Stimulated activated memory B cell treated with anti-CD40 and anti-IgM and Interleukin-4, amounts not matched to agents 10 μg/mL and 1 μg/mL and 100 μg/mL, for 72 hours (primary cell): ENCODE results near the gene NDUFAF4.

Experiments
- ATAC-seq: fragments of 150-1000 bp; cut with Tn5 transposase; 2 replicates; pipeline ENCODE4 v1.10.0; 2021
- H3K27ac Mint-ChIP-seq: one replicate; pipeline ENCODE4 v1.8.0; 2022; ENCODE audit warnings: mild to moderate bottlenecking, mixed read lengths
- H3K27me3 Mint-ChIP-seq: one replicate; pipeline ENCODE4 v1.8.0; 2022; ENCODE audit warnings: mixed read lengths
- H3K36me3 Mint-ChIP-seq: one replicate; pipeline ENCODE4 v1.8.0; 2022; ENCODE audit warnings: mixed read lengths
- H3K4me1 Mint-ChIP-seq: one replicate; pipeline ENCODE4 v1.8.0; 2022; ENCODE audit warnings: mixed read lengths
- H3K4me3 Mint-ChIP-seq: one replicate; pipeline ENCODE4 v1.8.0; 2022; ENCODE audit warnings: mild to moderate bottlenecking, moderate library complexity, mixed read lengths
- H3K9me3 Mint-ChIP-seq: one replicate; pipeline ENCODE4 v1.8.0; 2022; ENCODE audit warnings: mixed read lengths

NDUFAF4 gene

GRCh38 chr6:96897396-96898240 is at the start of gene NDUFAF4:
NDUFAF4 (minus strand) TSS chr6:96897891; CDS start chr6:96897801, 90 bp downstream.
- peaks cover 6% of the 10 kb centered on the region for H3K36me3 Mint-ChIP-seq
- ATAC-seq = peak; percentile 97
- peaks cover 28% of the 10 kb centered on the region for H3K4me1 Mint-ChIP-seq
- peak within 1 kb of the TSS; percentile 91 for H3K27ac Mint-ChIP-seq
- no peaks in the 10 kb centered on the region for H3K9me3 Mint-ChIP-seq
- H3K27me3 Mint-ChIP-seq = peaks cover 2% of the 10 kb centered on the region
- peak within 1 kb of the TSS; percentile 92 for H3K4me3 Mint-ChIP-seq

- peak; percentile 77 for ATAC-seq
- no peaks in the 10 kb centered on the region for H3K27me3 Mint-ChIP-seq
- H3K9me3 Mint-ChIP-seq = peaks cover 3% of the 10 kb centered on the region
- no peaks in the 10 kb centered on the region for H3K36me3 Mint-ChIP-seq
- no peaks in the 10 kb centered on the region for H3K4me1 Mint-ChIP-seq
- no peak overlapping the region for H3K27ac Mint-ChIP-seq
- no peak overlapping the region for H3K4me3 Mint-ChIP-seq
Measured at GRCh38 chr6:96947055-96947454, 49.4 kb upstream of the NDUFAF4 start.

- Mint-ChIP-seq H3K27me3 (no peaks in the 10 kb centered on the region), H3K4me1 (no peaks in the 10 kb centered on the region), H3K4me3 (no peak overlapping the region), H3K36me3 (no peaks in the 10 kb centered on the region), H3K9me3 (peaks cover 2% of the 10 kb centered on the region), H3K27ac (no peak overlapping the region)
- no peak for ATAC-seq
Measured at GRCh38 chr6:96943555-96944215, 46.0 kb upstream of the NDUFAF4 start.

- H3K27ac Mint-ChIP-seq = no peak overlapping the region
- no peaks in the 10 kb centered on the region for H3K4me1 Mint-ChIP-seq
- H3K36me3 Mint-ChIP-seq = no peaks in the 10 kb centered on the region
- no peaks in the 10 kb centered on the region for H3K27me3 Mint-ChIP-seq
- H3K9me3 Mint-ChIP-seq = no peaks in the 10 kb centered on the region
- no peak overlapping the region for H3K4me3 Mint-ChIP-seq
- no peak for ATAC-seq
Measured at GRCh38 chr6:96942676-96943075, 45.0 kb upstream of the NDUFAF4 start.

GRCh38 chr6:96940322-96940721 is 42.6 kb upstream of the NDUFAF4 start:
- H3K27me3 Mint-ChIP-seq = peaks cover 10% of the 10 kb centered on the region
- ATAC-seq = no peak
- no peaks in the 10 kb centered on the region for H3K9me3 Mint-ChIP-seq
- no peaks in the 10 kb centered on the region for H3K36me3 Mint-ChIP-seq
- no peak overlapping the region for H3K27ac Mint-ChIP-seq
- no peak overlapping the region for H3K4me3 Mint-ChIP-seq
- H3K4me1 Mint-ChIP-seq = no peaks in the 10 kb centered on the region

GRCh38 chr6:96939007-96939805 is 41.5 kb upstream of the NDUFAF4 start:
- no peak for ATAC-seq
- H3K4me3 Mint-ChIP-seq = no peak overlapping the region
- no peaks in the 10 kb centered on the region for H3K36me3 Mint-ChIP-seq
- peaks cover 10% of the 10 kb centered on the region for H3K27me3 Mint-ChIP-seq
- no peaks in the 10 kb centered on the region for H3K9me3 Mint-ChIP-seq
- H3K4me1 Mint-ChIP-seq = no peaks in the 10 kb centered on the region
- H3K27ac Mint-ChIP-seq = no peak overlapping the region

- Mint-ChIP-seq H3K4me1 (no peaks in the 10 kb centered on the region), H3K27ac (no peak overlapping the region), H3K36me3 (no peaks in the 10 kb centered on the region), H3K9me3 (no peaks in the 10 kb centered on the region), H3K4me3 (no peak overlapping the region), H3K27me3 (peaks cover 10% of the 10 kb centered on the region)
- ATAC-seq = no peak
Measured at GRCh38 chr6:96934087-96934486, 36.4 kb upstream of the NDUFAF4 start.

GRCh38 chr6:96931198-96931597 is 33.5 kb upstream of the NDUFAF4 start:
- no peak overlapping the region for H3K4me3 Mint-ChIP-seq
- no peaks in the 10 kb centered on the region for H3K9me3 Mint-ChIP-seq
- H3K27ac Mint-ChIP-seq = no peak overlapping the region
- H3K4me1 Mint-ChIP-seq = no peaks in the 10 kb centered on the region
- H3K36me3 Mint-ChIP-seq = no peaks in the 10 kb centered on the region
- no peak for ATAC-seq
- no peaks in the 10 kb centered on the region for H3K27me3 Mint-ChIP-seq

- no peaks in the 10 kb centered on the region for H3K27me3 Mint-ChIP-seq
- H3K27ac Mint-ChIP-seq = no peak overlapping the region
- no peaks in the 10 kb centered on the region for H3K36me3 Mint-ChIP-seq
- no peaks in the 10 kb centered on the region for H3K9me3 Mint-ChIP-seq
- peaks cover 7% of the 10 kb centered on the region for H3K4me1 Mint-ChIP-seq
- ATAC-seq = no peak
- no peak overlapping the region for H3K4me3 Mint-ChIP-seq
Measured at GRCh38 chr6:96929741-96930140, 32.0 kb upstream of the NDUFAF4 start.

GRCh38 chr6:96927660-96928059 is 30.0 kb upstream of the NDUFAF4 start:
- no peak for ATAC-seq
- H3K36me3 Mint-ChIP-seq = no peaks in the 10 kb centered on the region
- H3K27ac Mint-ChIP-seq = no peak overlapping the region
- no peaks in the 10 kb centered on the region for H3K9me3 Mint-ChIP-seq
- H3K27me3 Mint-ChIP-seq = no peaks in the 10 kb centered on the region
- no peak overlapping the region for H3K4me3 Mint-ChIP-seq
- H3K4me1 Mint-ChIP-seq = peaks cover 13% of the 10 kb centered on the region

GRCh38 chr6:96926425-96926824 is 28.7 kb upstream of the NDUFAF4 start:
- no peak overlapping the region for H3K4me3 Mint-ChIP-seq
- H3K4me1 Mint-ChIP-seq = peaks cover 21% of the 10 kb centered on the region
- no peak for ATAC-seq

GRCh38 chr6:96925290-96925687 is 27.6 kb upstream of the NDUFAF4 start:
- Mint-ChIP-seq H3K27me3 (no peaks in the 10 kb centered on the region), H3K27ac (peak overlapping the region; percentile 97), H3K9me3 (no peaks in the 10 kb centered on the region), H3K4me1 (peaks cover 21% of the 10 kb centered on the region), H3K36me3 (no peaks in the 10 kb centered on the region), H3K4me3 (peak overlapping the region; percentile 96)
- ATAC-seq = no peak

More at GRCh38 chr6:96926425-96926824, 28.7 kb upstream of the NDUFAF4 start:
- Mint-ChIP-seq H3K36me3 (no peaks in the 10 kb centered on the region), H3K9me3 (no peaks in the 10 kb centered on the region), H3K27me3 (no peaks in the 10 kb centered on the region), H3K27ac (no peak overlapping the region)

- H3K4me3 Mint-ChIP-seq = peak overlapping the region; percentile 96
- no peaks in the 10 kb centered on the region for H3K27me3 Mint-ChIP-seq
- H3K9me3 Mint-ChIP-seq = no peaks in the 10 kb centered on the region
- no peaks in the 10 kb centered on the region for H3K36me3 Mint-ChIP-seq
- ATAC-seq = peak; percentile 90
- peaks cover 21% of the 10 kb centered on the region for H3K4me1 Mint-ChIP-seq
- H3K27ac Mint-ChIP-seq = peak overlapping the region; percentile 97
Measured at GRCh38 chr6:96923871-96924493, 26.3 kb upstream of the NDUFAF4 start.

- no peak for ATAC-seq
- Mint-ChIP-seq H3K36me3 (no peaks in the 10 kb centered on the region), H3K9me3 (no peaks in the 10 kb centered on the region), H3K27me3 (no peaks in the 10 kb centered on the region), H3K4me1 (peaks cover 21% of the 10 kb centered on the region), H3K27ac (peak overlapping the region; percentile 97), H3K4me3 (no peak overlapping the region)
Measured at GRCh38 chr6:96923400-96923799, 25.7 kb upstream of the NDUFAF4 start.

- no peaks in the 10 kb centered on the region for H3K9me3 Mint-ChIP-seq
Measured at GRCh38 chr6:96917098-96917497, 19.4 kb upstream of the NDUFAF4 start.

More at GRCh38 chr6:96917098-96917497, 19.4 kb upstream of the NDUFAF4 start:
- peaks cover 9% of the 10 kb centered on the region for H3K4me1 Mint-ChIP-seq
- no peak for ATAC-seq
- H3K4me3 Mint-ChIP-seq = no peak overlapping the region
- H3K27me3 Mint-ChIP-seq = peaks cover 18% of the 10 kb centered on the region
- no peaks in the 10 kb centered on the region for H3K36me3 Mint-ChIP-seq
- H3K27ac Mint-ChIP-seq = no peak overlapping the region
